WTC11 (cell line): ENCODE measurements around the gene IFT25. TPM values are rescaled to one million over a fixed set of nuclear protein-coding genes. Genes with fewer than 3 reads are reported as not detected.

ENCODE experiments used
- ATAC-seq: fragments of 200-7000 bp; cut with Tn5 transposase; 2 replicates; pipeline ENCODE4 v1.10.0; 2021; ENCODE audit warnings: mild to moderate bottlenecking, moderate library complexity
- CTCF ChIA-PET: fragments of 300-600 bp; sonication (Branson Sonifier 250); formaldehyde crosslinking; loops from one replicate; lab custom pipeline; 2021; ENCODE audit warnings: antibody characterized with exemption; lab: Charles Lee
- POLR2A ChIA-PET: fragments of 350-600 bp; sonication (Branson Sonifier 250); formaldehyde crosslinking; loops from one replicate; lab custom pipeline; 2021; ENCODE audit warnings: antibody characterized with exemption; lab: Charles Lee
- DNase-seq: peaks from one replicate; pipeline ENCODE4 v3.0.0; 2021; ENCODE audit warnings: low spot score
- H3K27ac Mint-ChIP-seq: 2 replicates; pipeline ENCODE4 v1.8.0; 2021; ENCODE audit warnings: mixed read lengths
- H3K27me3 Mint-ChIP-seq: 2 replicates; pipeline ENCODE4 v1.8.0; 2021; ENCODE audit warnings: low read depth, mild to moderate bottlenecking, moderate library complexity, mixed read lengths
- H3K36me3 Mint-ChIP-seq: 2 replicates; pipeline ENCODE4 v1.8.0; 2021; ENCODE audit warnings: mixed read lengths
- H3K4me1 Mint-ChIP-seq: 2 replicates; pipeline ENCODE4 v1.8.0; 2022; ENCODE audit warnings: mixed read lengths
- H3K4me3 Mint-ChIP-seq: 2 replicates; pipeline ENCODE4 v1.8.0; 2021; ENCODE audit warnings: mild to moderate bottlenecking, moderate library complexity, mixed read lengths
- H3K9me3 Mint-ChIP-seq: 2 replicates; pipeline ENCODE4 v1.8.0; 2021; ENCODE audit warnings: mixed read lengths
- AR ChIP-seq: fragments of 250-450 bp; sonication (Bioruptor Pico); IDR thresholded peaks from 2 replicates; pipeline ENCODE4 v1.9.0; 2021; ENCODE audit warnings: mild to moderate bottlenecking
- FOXJ3 ChIP-seq: sonication (generic); formaldehyde crosslinking; IDR thresholded peaks from 2 replicates; pipeline ENCODE4 v1.9.0; 2021; ENCODE audit warnings: missing genetic modification reagents, mild to moderate bottlenecking, borderline replicate concordance
- FOXP4 ChIP-seq: sonication (generic); formaldehyde crosslinking; IDR thresholded peaks from 2 replicates; pipeline ENCODE4 v1.8.0; 2022; ENCODE audit warnings: mild to moderate bottlenecking, missing genetic modification reagents
- GABPB1 ChIP-seq: sonication (generic); formaldehyde crosslinking; IDR thresholded peaks from 2 replicates; pipeline ENCODE4 v1.8.1; 2023; ENCODE audit warnings: mild to moderate bottlenecking, missing genetic modification reagents
- IRF2 ChIP-seq: sonication (generic); formaldehyde crosslinking; IDR thresholded peaks from 2 replicates; pipeline ENCODE4 v1.8.0; 2022; ENCODE audit warnings: low read depth, missing genetic modification reagents, borderline replicate concordance
- MXD4 ChIP-seq: fragments of 250-450 bp; sonication (Bioruptor Pico); IDR thresholded peaks from 2 replicates; pipeline ENCODE4 v1.8.0; 2021; ENCODE audit warnings: mild to moderate bottlenecking, moderate library complexity, borderline replicate concordance
- PRRX2 ChIP-seq: fragments of 250-450 bp; sonication (Bioruptor Pico); IDR thresholded peaks from 2 replicates; pipeline ENCODE4 v1.8.0; 2021; ENCODE audit warnings: mild to moderate bottlenecking
- SOX15 ChIP-seq: fragments of 250-450 bp; sonication (Bioruptor Pico); IDR thresholded peaks from 2 replicates; pipeline ENCODE4 v1.9.0; 2021; ENCODE audit warnings: mild to moderate bottlenecking
- TEAD4 ChIP-seq: sonication (generic); formaldehyde crosslinking; IDR thresholded peaks from 2 replicates; pipeline ENCODE4 v1.8.0; 2022; ENCODE audit warnings: mild to moderate bottlenecking, missing genetic modification reagents
- ZNF281 ChIP-seq: sonication (generic); formaldehyde crosslinking; IDR thresholded peaks from 2 replicates; pipeline ENCODE4 v1.8.0; 2023; ENCODE audit warnings: mild to moderate bottlenecking, missing genetic modification reagents
- ZNF425 ChIP-seq: fragments of 250-450 bp; sonication (Bioruptor Pico); conservative IDR thresholded peaks from 2 replicates; pipeline ENCODE4 v1.9.0; 2021; ENCODE audit warnings: mild to moderate bottlenecking
- total RNA-seq: library from RNA; stranded (reverse); gene quantifications from 3 replicates; pipeline ENCODE4 v1.2.3, GENCODE V29; 2021

Gene IFT25
- total RNA-seq, 1 experiment from 2014 or later, result 22.6 TPM

- ChIA-PET POLR2A (interaction anchor here (0.6 kb wide), 1 partner anchor 81 kb away, joined by 4 read pairs; no protein-coding TSS in a partner anchor), CTCF (interaction anchor here (0.6 to 1.9 kb wide), 2 partner anchors 51 to 60 kb away, joined by 3 to 4 read pairs; no protein-coding TSS in a partner anchor)
These were observed 45.8 kb downstream of the IFT25 start for GRCh38 chr1:53899708-53900107.

GRCh38 chr1:53899206-53899628 lies 46.3 kb downstream of the IFT25 start:
- TF ChIP-seq MXD4, result no peak
- ATAC-seq (no peak), DNase-seq (no peak)
- no peaks in the 10 kb centered on the region for H3K4me1 Mint-ChIP-seq
- POLR2A ChIA-PET, result no interaction called here
- no peaks in the 10 kb centered on the region for H3K36me3 Mint-ChIP-seq
- H3K4me3 Mint-ChIP-seq, result no peak overlapping the region
- H3K9me3 Mint-ChIP-seq, result no peaks in the 10 kb centered on the region
- H3K27ac Mint-ChIP-seq, result no peak overlapping the region
- H3K27me3 Mint-ChIP-seq, result peaks cover 10% of the 10 kb centered on the region
- CTCF ChIA-PET, result interaction anchor here (0.9 to 1.9 kb wide), 2 partner anchors 47 to 60 kb away, joined by 3 to 4 read pairs; partner anchors contain the start of genes IFT25 and LRRC42

More at GRCh38 chr1:53899708-53900107, 45.8 kb downstream of the IFT25 start:
- ATAC-seq, result no peak
- Mint-ChIP-seq H3K9me3 (no peaks in the 10 kb centered on the region), H3K4me1 (no peaks in the 10 kb centered on the region)
- TF ChIP-seq SOX15 (CRISPR knock-in tag) (no peak), TEAD4 (CRISPR knock-in tag) (no peak), AR (CRISPR knock-in tag) (no peak), IRF2 (no peak), FOXP4 (CRISPR knock-in tag) (no peak), ZNF425 (CRISPR knock-in tag) (no peak), FOXJ3 (CRISPR knock-in tag) (no peak), PRRX2 (no peak)
- TF ChIP-seq, all 79 proteins: peak for 0
- Mint-ChIP-seq H3K36me3 (no peaks in the 10 kb centered on the region), H3K27me3 (peaks cover 7% of the 10 kb centered on the region), H3K4me3 (no peak overlapping the region), H3K27ac (no peak overlapping the region)
- DNase-seq, result no peak

- DNase-seq, result no peak
- TF ChIP-seq ZNF281 (CRISPR knock-in tag), result no peak
- TF ChIP-seq GABPB1 (CRISPR knock-in tag), result peak; percentile 34; the same call in 1 of the 2 replicates
- Mint-ChIP-seq H3K27ac (no peak overlapping the region), H3K27me3 (peaks cover 10% of the 10 kb centered on the region), H3K4me3 (no peak overlapping the region), H3K9me3 (no peaks in the 10 kb centered on the region), H3K4me1 (no peaks in the 10 kb centered on the region), H3K36me3 (no peaks in the 10 kb centered on the region)
- no peak for ATAC-seq
- ChIA-PET POLR2A (no interaction called here), CTCF (interaction anchor here (0.6 kb wide), 1 partner anchor 26 kb away, joined by 5 read pairs; no protein-coding TSS in a partner anchor)
These were observed 48.8 kb downstream of the IFT25 start for GRCh38 chr1:53896635-53897229.
